ENCODE measurements around the gene GLYAT.

Gene GLYAT

DNA sequence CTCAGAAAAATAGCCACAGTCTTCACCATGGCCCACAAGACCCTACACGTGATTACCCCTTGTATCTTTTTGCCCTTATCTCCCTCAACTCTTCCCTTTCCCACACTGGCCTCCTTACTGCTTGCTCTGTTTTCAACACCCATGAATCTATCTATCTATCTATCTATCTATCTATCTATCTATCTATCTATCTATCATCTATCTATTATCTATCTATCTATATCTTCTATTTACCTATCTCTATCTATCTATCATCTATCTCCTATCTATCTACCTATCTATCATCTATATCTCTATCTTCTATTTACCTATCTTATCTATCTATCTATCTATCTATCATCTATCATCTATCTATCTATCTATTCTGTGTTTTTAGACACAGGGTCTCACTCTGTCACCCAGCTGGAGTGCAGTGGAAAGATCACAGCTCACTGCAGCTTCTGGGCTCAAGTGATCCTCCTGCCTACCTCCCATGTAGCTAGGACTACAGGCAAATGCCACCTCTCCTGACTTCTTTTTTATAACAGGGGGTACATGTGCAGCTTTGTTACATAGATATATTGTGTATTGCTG lies 55.1 kb downstream of the GLYAT start:
- no peak for DNase-seq

DNA sequence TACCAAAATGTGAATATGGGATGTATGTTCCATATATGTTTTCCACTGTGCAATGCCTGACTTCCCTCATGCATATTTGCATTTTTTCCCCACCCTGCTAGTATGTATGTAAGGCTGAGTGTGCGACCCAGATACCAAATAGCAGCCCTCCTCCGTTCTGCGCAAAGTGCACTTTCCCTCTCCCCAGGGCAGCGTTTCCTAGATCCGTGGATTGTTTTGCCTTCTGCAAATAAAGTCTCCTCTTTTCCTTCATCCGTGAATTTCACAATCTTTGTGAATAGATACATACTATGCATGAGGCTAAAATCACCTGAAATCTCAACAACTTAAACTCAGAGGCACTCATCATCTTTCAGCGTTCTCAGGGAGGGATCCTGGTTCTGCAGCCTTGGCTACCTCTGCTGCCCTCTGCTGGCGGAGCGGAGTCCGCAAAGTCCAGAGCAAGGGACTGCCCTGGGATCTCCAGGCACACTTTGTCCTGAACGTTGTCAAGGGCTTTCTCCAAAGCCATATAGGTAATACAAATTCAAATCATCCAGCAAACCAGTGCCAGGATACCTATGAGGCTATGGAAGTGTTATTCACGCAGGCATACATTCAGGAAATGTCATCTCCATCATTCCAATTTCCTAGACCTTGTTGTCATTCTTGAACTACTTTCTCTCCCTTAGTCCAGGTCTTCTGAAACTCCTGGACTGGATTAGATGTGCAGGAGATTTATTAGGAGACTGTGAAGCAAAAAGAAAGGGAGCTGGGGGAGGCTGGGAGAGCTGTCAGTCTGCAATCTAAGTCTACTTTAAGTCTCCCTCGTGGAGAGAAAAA lies 56.2 kb downstream of the GLYAT start:
- DNase-seq, result peak; percentile 31

DNA sequence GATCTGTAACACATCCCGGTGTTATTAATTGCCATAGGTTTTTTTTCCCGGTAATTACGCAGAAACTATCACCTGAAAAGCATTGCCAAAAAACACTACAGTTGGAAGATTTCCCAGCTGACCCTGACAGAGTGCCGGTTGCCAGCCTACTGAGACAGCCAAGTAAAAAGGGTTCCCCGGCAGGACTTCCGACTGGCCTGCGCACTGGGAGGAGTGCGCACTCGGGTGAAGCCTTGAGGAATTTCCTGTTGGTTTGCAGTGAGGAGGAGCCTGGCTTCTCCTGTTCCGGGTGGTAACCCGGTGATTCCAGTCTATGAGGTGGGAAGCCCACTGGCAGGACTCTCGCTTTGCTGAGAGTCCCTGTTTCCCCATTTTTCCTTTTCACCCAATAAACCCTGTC lies 57.1 kb downstream of the GLYAT start:
- DNase-seq, result no peak

- DNase-seq, result no peak
Measured at GRCh38 chr11:58671983-58672633, 59.6 kb downstream of the GLYAT start.

GRCh38 chr11:58659910-58660570 lies 71.7 kb downstream of the GLYAT start:
- no peak for DNase-seq

DNA sequence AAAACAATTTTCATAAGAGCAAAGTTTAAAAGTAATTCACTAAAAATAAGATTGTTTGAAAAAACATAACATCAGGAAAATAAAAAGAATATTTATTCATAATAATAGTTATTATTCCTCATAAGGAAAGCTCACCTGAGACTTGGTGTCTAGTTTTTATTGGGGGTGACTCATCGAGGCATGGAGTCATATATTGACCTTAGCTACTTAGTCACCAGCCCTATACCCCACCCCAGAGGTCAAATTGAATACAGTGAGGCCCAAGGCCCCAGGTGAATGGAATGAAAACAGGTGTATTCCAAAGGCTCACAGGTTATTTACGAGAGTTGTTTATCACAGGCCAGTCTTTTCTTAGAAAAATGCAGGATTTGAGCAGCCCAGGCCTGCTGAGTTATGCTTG lies 72.3 kb downstream of the GLYAT start:
- DNase-seq, result no peak

Data from MV-4-11 (cell line).